ENCODE measurements around the gene PRKCE.

PRKCE gene

DNA sequence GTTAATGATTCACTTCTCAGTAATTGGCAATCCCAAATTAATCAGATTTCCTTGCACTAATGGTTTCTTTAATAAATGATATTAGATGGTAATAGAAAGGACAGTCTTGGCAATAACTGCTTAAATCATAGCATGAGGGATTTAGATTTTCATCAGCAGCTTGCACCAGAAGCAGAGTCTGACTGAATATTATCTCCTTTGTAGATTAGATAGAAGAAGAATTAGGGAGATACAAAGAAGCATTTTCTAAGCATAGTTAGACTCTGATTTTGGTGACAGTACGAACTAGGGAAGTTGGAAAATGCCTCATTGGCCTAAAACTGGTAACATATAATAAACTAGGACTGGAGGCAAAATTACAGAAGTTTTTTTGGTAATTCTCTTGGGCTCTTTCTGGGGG is 412.9 kb downstream of the PRKCE start:
- peaks cover 3% of the 10 kb centered on the region for H3K27me3 Mint-ChIP-seq (ENCODE audit: low read depth)
- H3K27ac Mint-ChIP-seq = no peak overlapping the region
- H3K36me3 Mint-ChIP-seq (ENCODE audit: low read depth) = no peaks in the 10 kb centered on the region
- TF ChIP-seq, protein P1, sequence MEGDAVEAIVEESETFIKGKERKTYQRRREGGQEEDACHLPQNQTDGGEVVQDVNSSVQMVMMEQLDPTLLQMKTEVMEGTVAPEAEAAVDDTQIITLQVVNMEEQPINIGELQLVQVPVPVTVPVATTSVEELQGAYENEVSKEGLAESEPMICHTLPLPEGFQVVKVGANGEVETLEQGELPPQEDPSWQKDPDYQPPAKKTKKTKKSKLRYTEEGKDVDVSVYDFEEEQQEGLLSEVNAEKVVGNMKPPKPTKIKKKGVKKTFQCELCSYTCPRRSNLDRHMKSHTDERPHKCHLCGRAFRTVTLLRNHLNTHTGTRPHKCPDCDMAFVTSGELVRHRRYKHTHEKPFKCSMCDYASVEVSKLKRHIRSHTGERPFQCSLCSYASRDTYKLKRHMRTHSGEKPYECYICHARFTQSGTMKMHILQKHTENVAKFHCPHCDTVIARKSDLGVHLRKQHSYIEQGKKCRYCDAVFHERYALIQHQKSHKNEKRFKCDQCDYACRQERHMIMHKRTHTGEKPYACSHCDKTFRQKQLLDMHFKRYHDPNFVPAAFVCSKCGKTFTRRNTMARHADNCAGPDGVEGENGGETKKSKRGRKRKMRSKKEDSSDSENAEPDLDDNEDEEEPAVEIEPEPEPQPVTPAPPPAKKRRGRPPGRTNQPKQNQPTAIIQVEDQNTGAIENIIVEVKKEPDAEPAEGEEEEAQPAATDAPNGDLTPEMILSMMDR (IDR thresholded peaks at IDR 0.05; ENCODE audit: unreplicated experiment in 3 of 3) = no peak
- H3K4me3 Mint-ChIP-seq = no peak overlapping the region
- peaks cover 5% of the 10 kb centered on the region for H3K4me1 Mint-ChIP-seq
- H3K9me3 Mint-ChIP-seq = no peaks in the 10 kb centered on the region

DNA sequence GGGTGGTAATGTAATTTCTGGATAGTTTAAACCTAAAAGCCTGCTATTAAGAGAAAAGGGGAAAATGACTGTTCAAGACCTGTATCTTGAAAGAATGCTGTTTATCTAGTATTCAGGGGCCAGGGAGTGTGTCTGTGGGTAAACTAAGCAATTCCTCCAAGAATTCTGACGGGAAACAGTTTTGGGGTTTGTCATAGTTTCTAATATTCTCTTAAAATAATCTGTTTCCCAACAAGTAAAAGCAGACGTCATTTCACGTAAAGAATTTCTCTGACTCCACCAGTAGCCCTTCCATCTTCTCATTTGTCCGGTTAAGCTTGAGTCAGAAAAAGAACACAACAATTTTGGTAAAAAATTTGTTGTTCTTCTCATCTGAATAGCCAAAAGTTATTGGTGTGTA is 413.7 kb downstream of the PRKCE start:
- H3K9me3 Mint-ChIP-seq = no peaks in the 10 kb centered on the region
- no peaks in the 10 kb centered on the region for H3K36me3 Mint-ChIP-seq (ENCODE audit: low read depth)
- H3K27me3 Mint-ChIP-seq (ENCODE audit: low read depth) = peaks cover 3% of the 10 kb centered on the region
- peaks cover 5% of the 10 kb centered on the region for H3K4me1 Mint-ChIP-seq
- H3K27ac Mint-ChIP-seq = no peak overlapping the region
- TF ChIP-seq, protein P1 (IDR thresholded peaks at IDR 0.05; ENCODE audit: unreplicated experiment in 3 of 3) = no peak
- H3K4me3 Mint-ChIP-seq = no peak overlapping the region

DNA sequence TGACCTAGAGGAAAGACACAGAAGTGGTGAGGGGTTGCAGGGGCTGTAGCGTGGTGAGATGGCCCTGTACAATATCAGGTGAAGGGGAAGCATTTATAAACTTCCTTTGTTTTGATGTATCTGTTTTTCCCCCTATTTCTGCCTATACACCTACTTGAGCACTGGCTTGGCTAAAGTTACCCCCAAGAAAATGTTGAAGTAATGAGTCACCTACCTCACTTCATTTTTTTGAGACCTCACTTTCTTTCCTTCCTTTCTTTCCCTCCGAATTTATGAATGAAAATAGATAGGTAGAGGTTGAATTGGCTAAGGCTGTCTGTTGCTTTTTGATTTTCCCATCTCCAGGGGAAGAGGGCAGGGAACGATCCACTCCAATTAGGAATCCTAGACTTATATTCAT is 414.6 kb downstream of the PRKCE start:
- H3K36me3 Mint-ChIP-seq (ENCODE audit: low read depth) = no peaks in the 10 kb centered on the region
- H3K27me3 Mint-ChIP-seq (ENCODE audit: low read depth) = peaks cover 3% of the 10 kb centered on the region
- H3K4me3 Mint-ChIP-seq = no peak overlapping the region
- H3K9me3 Mint-ChIP-seq = no peaks in the 10 kb centered on the region
- H3K27ac Mint-ChIP-seq = no peak overlapping the region
- TF ChIP-seq, protein P1 (IDR thresholded peaks at IDR 0.05; ENCODE audit: unreplicated experiment in 3 of 3) = no peak
- peaks cover 5% of the 10 kb centered on the region for H3K4me1 Mint-ChIP-seq

DNA sequence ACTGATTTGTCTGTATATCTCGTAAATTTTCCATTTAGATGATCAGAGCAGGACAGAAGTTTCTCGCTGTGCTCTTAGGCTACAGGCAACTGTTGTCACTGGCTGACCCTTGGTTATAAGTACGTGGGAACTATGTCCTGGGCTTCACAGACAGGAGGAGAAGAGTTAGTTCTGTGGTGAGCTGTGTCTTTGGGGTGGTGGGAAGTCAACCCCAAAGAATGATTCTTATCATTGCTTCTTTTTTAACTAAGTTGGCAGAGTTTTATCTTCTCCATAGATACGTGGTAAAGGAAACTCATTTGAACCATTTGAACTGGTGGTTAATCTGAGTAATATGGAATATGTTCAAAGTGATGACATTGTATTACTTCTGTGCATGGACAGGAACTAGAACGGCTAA is 415.1 kb downstream of the PRKCE start:
- Mint-ChIP-seq H3K9me3 (no peaks in the 10 kb centered on the region), H3K36me3 (ENCODE audit: low read depth) (no peaks in the 10 kb centered on the region), H3K4me1 (peaks cover 5% of the 10 kb centered on the region), H3K27me3 (ENCODE audit: low read depth) (peaks cover 3% of the 10 kb centered on the region), H3K27ac (no peak overlapping the region), H3K4me3 (no peak overlapping the region)
- TF ChIP-seq, protein P1 (IDR thresholded peaks at IDR 0.05; ENCODE audit: unreplicated experiment in 3 of 3) = no peak

DNA sequence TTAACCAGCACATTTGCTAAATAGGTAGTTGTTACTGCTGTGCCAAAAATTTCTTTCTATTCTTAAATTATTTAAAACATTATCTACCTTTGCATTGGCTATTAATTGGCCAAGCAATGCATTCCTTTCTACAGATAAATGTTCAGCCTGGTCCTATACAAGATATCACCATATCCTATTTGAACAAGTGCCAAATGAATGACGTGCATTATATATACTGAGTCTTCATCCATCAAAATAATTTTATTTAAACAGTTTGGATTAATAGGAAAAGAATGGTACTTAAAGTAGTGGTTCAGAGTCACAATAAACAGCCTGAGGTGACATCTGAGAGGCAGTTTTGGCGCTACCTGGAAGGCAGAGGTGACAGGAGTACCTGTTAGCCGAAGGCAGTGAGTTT is 415.6 kb downstream of the PRKCE start:
- H3K9me3 Mint-ChIP-seq = no peaks in the 10 kb centered on the region
- H3K27ac Mint-ChIP-seq = no peak overlapping the region
- TF ChIP-seq, protein P1 (IDR thresholded peaks at IDR 0.05; ENCODE audit: unreplicated experiment in 3 of 3) = no peak
- H3K4me3 Mint-ChIP-seq = no peak overlapping the region
- H3K27me3 Mint-ChIP-seq (ENCODE audit: low read depth) = peaks cover 3% of the 10 kb centered on the region
- H3K36me3 Mint-ChIP-seq (ENCODE audit: low read depth) = no peaks in the 10 kb centered on the region
- peaks cover 10% of the 10 kb centered on the region for H3K4me1 Mint-ChIP-seq

DNA sequence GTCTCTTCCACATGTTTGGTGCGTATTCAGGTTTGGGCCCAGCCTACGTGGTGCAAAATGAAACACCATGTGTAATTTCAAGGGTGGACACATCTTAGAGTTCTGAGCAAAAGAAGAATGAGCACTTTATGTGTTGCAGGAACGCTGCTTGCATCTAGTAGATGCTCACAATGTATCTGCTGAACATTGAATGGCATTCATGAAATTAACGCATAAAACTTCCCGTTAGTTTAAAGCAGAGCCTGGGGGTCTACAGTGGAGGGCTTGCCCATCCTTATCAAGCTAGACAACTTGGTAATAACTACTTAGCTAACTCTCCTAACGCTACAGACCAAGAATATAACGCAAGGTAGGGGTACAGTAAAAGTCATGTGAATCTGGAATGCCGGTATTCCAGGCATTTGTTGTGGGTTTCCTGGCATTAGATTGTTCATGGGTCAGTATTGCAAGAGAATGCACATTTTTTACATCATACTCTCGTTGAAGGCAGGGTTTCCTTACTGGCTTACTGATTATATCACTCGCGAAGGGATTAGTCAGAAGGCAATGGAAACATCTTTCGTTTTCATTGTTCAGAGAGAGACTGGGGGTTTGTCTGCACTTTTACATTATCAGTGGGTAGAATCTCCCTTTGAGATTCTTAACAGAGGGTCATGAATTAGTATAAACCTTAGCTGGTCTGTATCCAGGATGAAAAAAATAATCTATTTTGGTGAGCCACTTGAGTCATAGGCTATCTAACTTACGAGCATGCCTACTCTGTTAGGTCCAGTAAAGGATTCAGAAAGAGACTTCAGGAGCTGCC is 416.2 kb downstream of the PRKCE start:
- TF ChIP-seq, protein P1 (IDR thresholded peaks at IDR 0.05; ENCODE audit: unreplicated experiment in 3 of 3) = no peak
- Mint-ChIP-seq H3K4me1 (peaks cover 16% of the 10 kb centered on the region), H3K9me3 (no peaks in the 10 kb centered on the region), H3K4me3 (no peak overlapping the region), H3K27me3 (ENCODE audit: low read depth) (peaks cover 3% of the 10 kb centered on the region), H3K36me3 (ENCODE audit: low read depth) (no peaks in the 10 kb centered on the region), H3K27ac (no peak overlapping the region)

Measured in nephron (organoid).